ENCODE measurements around the gene PSMA6.

PSMA6 gene

GRCh38 chr14:35250319-35250718, 41.9 kb upstream of the PSMA6 start:
- no peak for TF ChIP-seq TCF12 (IDR thresholded peaks at IDR 0.05; ENCODE audit: low read depth)
- no peak for TF ChIP-seq TAF1 (IDR thresholded peaks at IDR 0.05; ENCODE audit: low read depth)
- TF ChIP-seq YY1 (IDR thresholded peaks at IDR 0.05; ENCODE audit: low read depth), result no peak
- TF ChIP-seq TEAD4 (IDR thresholded peaks at IDR 0.05), result no peak
- TF ChIP-seq FOXM1 (IDR thresholded peaks at IDR 0.05; ENCODE audit: borderline replicate concordance, low read depth), result no peak
- TF ChIP-seq RAD21 (IDR thresholded peaks at IDR 0.05; ENCODE audit: low read depth), result no peak
- no peak for TF ChIP-seq REST (IDR thresholded peaks at IDR 0.05; ENCODE audit: low read depth)
- no peak for TF ChIP-seq EGR1 (IDR thresholded peaks at IDR 0.05)
- TF ChIP-seq ZBTB7A (IDR thresholded peaks at IDR 0.05; ENCODE audit: low read depth), result no peak

GRCh38 chr14:35252451-35252868, 39.7 kb upstream of the PSMA6 start:
- no peak for TF ChIP-seq RAD21 (IDR thresholded peaks at IDR 0.05; ENCODE audit: low read depth)

GRCh38 chr14:35254736-35255135, 37.4 kb upstream of the PSMA6 start:
- TF ChIP-seq CEBPB (IDR thresholded peaks at IDR 0.05), result no peak
- no peak for TF ChIP-seq EGR1 (IDR thresholded peaks at IDR 0.05)
- TF ChIP-seq TCF12 (IDR thresholded peaks at IDR 0.05; ENCODE audit: low read depth), result no peak
- no peak for TF ChIP-seq CREB1 (IDR thresholded peaks at IDR 0.05; ENCODE audit: low read depth)
- no peak for TF ChIP-seq TEAD4 (IDR thresholded peaks at IDR 0.05)
- no peak for TF ChIP-seq NFIC (IDR thresholded peaks at IDR 0.05)
- no peak for TF ChIP-seq USF1 (IDR thresholded peaks at IDR 0.05)
- TF ChIP-seq MAX (IDR thresholded peaks at IDR 0.05), result no peak
- TF ChIP-seq REST (IDR thresholded peaks at IDR 0.05; ENCODE audit: low read depth), result no peak
- no peak for TF ChIP-seq TAF1 (IDR thresholded peaks at IDR 0.05; ENCODE audit: low read depth)
- no peak for TF ChIP-seq FOXM1 (IDR thresholded peaks at IDR 0.05; ENCODE audit: borderline replicate concordance, low read depth)
- TF ChIP-seq EP300 (IDR thresholded peaks at IDR 0.05; ENCODE audit: borderline replicate concordance), result no peak
- no peak for TF ChIP-seq RAD21 (IDR thresholded peaks at IDR 0.05; ENCODE audit: low read depth)
- no peak for TF ChIP-seq YY1 (IDR thresholded peaks at IDR 0.05; ENCODE audit: low read depth)
- no peak for TF ChIP-seq ZBTB7A (IDR thresholded peaks at IDR 0.05; ENCODE audit: low read depth)

GRCh38 chr14:35255711-35256110, 36.5 kb upstream of the PSMA6 start:
- TF ChIP-seq CEBPB (IDR thresholded peaks at IDR 0.05) (no peak), TEAD4 (IDR thresholded peaks at IDR 0.05) (no peak), EGR1 (IDR thresholded peaks at IDR 0.05) (no peak)

- TF ChIP-seq TAF1 (IDR thresholded peaks at IDR 0.05; ENCODE audit: low read depth) (no peak), REST (IDR thresholded peaks at IDR 0.05; ENCODE audit: low read depth) (no peak), RAD21 (IDR thresholded peaks at IDR 0.05; ENCODE audit: low read depth) (no peak), NFIC (IDR thresholded peaks at IDR 0.05) (no peak), CEBPB (IDR thresholded peaks at IDR 0.05) (no peak), YY1 (IDR thresholded peaks at IDR 0.05; ENCODE audit: low read depth) (no peak), MAX (IDR thresholded peaks at IDR 0.05) (no peak), EGR1 (IDR thresholded peaks at IDR 0.05) (no peak), ZBTB7A (IDR thresholded peaks at IDR 0.05; ENCODE audit: low read depth) (no peak), FOXM1 (IDR thresholded peaks at IDR 0.05; ENCODE audit: borderline replicate concordance, low read depth) (no peak), TEAD4 (IDR thresholded peaks at IDR 0.05) (no peak), USF1 (IDR thresholded peaks at IDR 0.05) (no peak), TCF12 (IDR thresholded peaks at IDR 0.05; ENCODE audit: low read depth) (no peak), EP300 (IDR thresholded peaks at IDR 0.05; ENCODE audit: borderline replicate concordance) (no peak), CREB1 (IDR thresholded peaks at IDR 0.05; ENCODE audit: low read depth) (no peak)
These were observed 34.4 kb upstream of the PSMA6 start for GRCh38 chr14:35257809-35258208.
